ENCODE data around the gene MAP3K21.

The MAP3K21 gene

GRCh38 chr1:233327651-233328141 is at the start of gene MAP3K21:
Gene MAP3K21 (plus strand): TSS chr1:233327724. CDS start chr1:233328029, 305 bp downstream.
- no peak for DNase-seq (ENCODE audit: low read depth)

GRCh38 chr1:233278631-233279030 is 48.9 kb upstream of the MAP3K21 start:
- no peak for DNase-seq (ENCODE audit: low read depth)

GRCh38 chr1:233279971-233280370 is 47.6 kb upstream of the MAP3K21 start:
- DNase-seq (ENCODE audit: low read depth), result no peak

- DNase-seq (ENCODE audit: low read depth), result no peak
Measured at GRCh38 chr1:233281711-233282581, 45.6 kb upstream of the MAP3K21 start.

GRCh38 chr1:233282582-233282886 is 45.0 kb upstream of the MAP3K21 start:
- no peak for DNase-seq (ENCODE audit: low read depth)

GRCh38 chr1:233289676-233290075 is 37.8 kb upstream of the MAP3K21 start:
- no peak for DNase-seq (ENCODE audit: low read depth)

- DNase-seq (ENCODE audit: low read depth), result no peak
Measured at GRCh38 chr1:233290396-233291034, 37.0 kb upstream of the MAP3K21 start.

- no peak for DNase-seq (ENCODE audit: low read depth)
Measured at GRCh38 chr1:233293556-233294446, 33.7 kb upstream of the MAP3K21 start.

- DNase-seq (ENCODE audit: low read depth), result no peak
Measured at GRCh38 chr1:233294913-233295236, 32.6 kb upstream of the MAP3K21 start.

- DNase-seq (ENCODE audit: low read depth), result no peak
Measured at GRCh38 chr1:233295237-233295974, 32.1 kb upstream of the MAP3K21 start, which contains the start of gene PCNX2. Gene PCNX2 (minus strand): TSS chr1:233295725. CDS start chr1:233295478, 247 bp downstream.

GRCh38 chr1:233295975-233296322 is 31.6 kb upstream of the MAP3K21 start:
- DNase-seq (ENCODE audit: low read depth), result no peak

- DNase-seq (ENCODE audit: low read depth), result no peak
Measured at GRCh38 chr1:233299450-233299849, 28.1 kb upstream of the MAP3K21 start.

- no peak for DNase-seq (ENCODE audit: low read depth)
Measured at GRCh38 chr1:233300326-233300725, 27.2 kb upstream of the MAP3K21 start.

- no peak for DNase-seq (ENCODE audit: low read depth)
Measured at GRCh38 chr1:233304489-233305102, 22.9 kb upstream of the MAP3K21 start.

GRCh38 chr1:233313434-233314155 is 13.9 kb upstream of the MAP3K21 start:
- no peak for DNase-seq (ENCODE audit: low read depth)

- no peak for DNase-seq (ENCODE audit: low read depth)
Measured at GRCh38 chr1:233315718-233316301, 11.7 kb upstream of the MAP3K21 start.

- DNase-seq (ENCODE audit: low read depth), result no peak
Measured at GRCh38 chr1:233316473-233316872, 11.1 kb upstream of the MAP3K21 start.

GRCh38 chr1:233319272-233319671 is 8.3 kb upstream of the MAP3K21 start:
- DNase-seq (ENCODE audit: low read depth), result no peak

GRCh38 chr1:233320023-233320422 is 7.5 kb upstream of the MAP3K21 start:
- no peak for DNase-seq (ENCODE audit: low read depth)

- DNase-seq (ENCODE audit: low read depth), result no peak
Measured at GRCh38 chr1:233323718-233324117, 3.8 kb upstream of the MAP3K21 start.
